IMR-90 (cell line): ENCODE measurements around the gene TSTD2. TPM values are rescaled to one million over a fixed set of nuclear protein-coding genes. Genes with fewer than 3 reads are reported as not detected.

Experiments used
- ATAC-seq: fragments of 200-7000 bp; cut with Tn5 transposase; 2 replicates; pipeline ENCODE4 v1.9.1; 2020; ENCODE audit warnings: low read depth, mild to moderate bottlenecking, moderate library complexity
- BruUV-seq: library from RNA; stranded (reverse); fragments of 400-500 nt; replicated peaks from 2 replicates; lab custom pipeline; 2021; lab: Mats Ljungman, UMichigan
- CTCF ChIA-PET: fragments of 300-600 bp; formaldehyde crosslinking; extraction: SDS; loops from one replicate; lab custom pipeline; 2021; ENCODE audit warnings: antibody characterized with exemption; lab: Yijun Ruan, JAX
- POLR2A ChIA-PET: fragments of 300-600 bp; sonication (Branson Sonifier 250); formaldehyde crosslinking; loops from one replicate; lab custom pipeline; 2022; ENCODE audit warnings: antibody characterized with exemption; ENCODE audit not compliant: unreplicated experiment; lab: Charles Lee
- DNase-seq: peaks from one replicate; pipeline ENCODE4 v3.0.0; 2013
- H2AFZ ChIP-seq: replicated peaks from 2 replicates; pipeline ENCODE3; 2013; ENCODE audit warnings: low read length, mild to moderate bottlenecking; ENCODE audit not compliant: poor library complexity
- H2AK5ac ChIP-seq: 2 replicates; pipeline ENCODE4 v1.6.1; 2013; ENCODE audit warnings: low read depth, low read length, inconsistent platforms
- H2AK9ac ChIP-seq: replicated peaks from 2 replicates; pipeline ENCODE3; 2013; ENCODE audit warnings: mild to moderate bottlenecking, low read depth, low read length, moderate library complexity; ENCODE audit not compliant: poor library complexity
- H2BK120ac ChIP-seq: 2 replicates; pipeline ENCODE4 v1.6.1; 2013; ENCODE audit warnings: low read depth, low read length, inconsistent platforms
- H2BK15ac ChIP-seq: 3 replicates; pipeline ENCODE4 v1.6.1; 2013; ENCODE audit warnings: low read depth, low read length, inconsistent platforms
- H2BK20ac ChIP-seq: 2 replicates; pipeline ENCODE4 v1.6.1; 2013; ENCODE audit warnings: low read depth, mild to moderate bottlenecking, inconsistent platforms, low read length, moderate library complexity
- H2BK5ac ChIP-seq: 2 replicates; pipeline ENCODE4 v1.6.1; 2013; ENCODE audit warnings: mild to moderate bottlenecking, low read depth, low read length, inconsistent platforms; ENCODE audit not compliant: poor library complexity, severe bottlenecking
- H3K14ac ChIP-seq: replicated peaks from 2 replicates; pipeline ENCODE4 v1.6.1; 2013; ENCODE audit warnings: low read depth, low read length, inconsistent platforms
- H3K18ac ChIP-seq: 2 replicates; pipeline ENCODE4 v1.6.1; 2013; ENCODE audit warnings: low read depth, low read length, control low read depth
- H3K23ac ChIP-seq: 2 replicates; pipeline ENCODE4 v1.6.1; 2013; ENCODE audit warnings: low read depth, low read length, inconsistent platforms
- H3K27ac ChIP-seq: 2 replicates; pipeline ENCODE4 v1.5.1; 2013; ENCODE audit warnings: mild to moderate bottlenecking, control low read depth, low read length; ENCODE audit not compliant: insufficient read depth
- H3K27me3 ChIP-seq: 2 replicates; pipeline ENCODE4 v1.6.1; 2013; ENCODE audit warnings: low read length; ENCODE audit not compliant: control insufficient read depth, insufficient read depth
- H3K36me3 ChIP-seq: 2 replicates; pipeline ENCODE4 v1.6.1; 2013; ENCODE audit warnings: low read length, mixed read lengths; ENCODE audit not compliant: control insufficient read depth, insufficient read depth
- H3K4ac ChIP-seq: 2 replicates; pipeline ENCODE4 v1.6.1; 2013; ENCODE audit warnings: low read depth, low read length, inconsistent platforms
- H3K4me1 ChIP-seq: 2 replicates; pipeline ENCODE4 v1.6.1; 2013; ENCODE audit warnings: low read length, mixed read lengths; ENCODE audit not compliant: control insufficient read depth, insufficient read depth
- H3K4me2 ChIP-seq: 2 replicates; pipeline ENCODE4 v1.6.1; 2013; ENCODE audit warnings: low read depth, mild to moderate bottlenecking, control low read depth, low read length, moderate library complexity
- H3K4me3 ChIP-seq: 2 replicates; pipeline ENCODE4 v1.5.1; 2013; ENCODE audit warnings: low read depth, mild to moderate bottlenecking, control low read depth, low read length, moderate library complexity; ENCODE audit not compliant: insufficient read depth
- H3K56ac ChIP-seq: 2 replicates; pipeline ENCODE4 v1.6.1; 2013; ENCODE audit warnings: low read length, inconsistent platforms; ENCODE audit not compliant: insufficient read depth; ENCODE audit errors: extremely low read depth
- H3K79me1 ChIP-seq, 2 experiments: 2 replicates each; pipeline ENCODE4 v1.6.1; 2013; ENCODE audit warnings: low read length in 2 of 2, inconsistent platforms in 1 of 2, low read depth in 1 of 2
- H3K9ac ChIP-seq: 2 replicates; pipeline ENCODE4 v1.6.1; 2013; ENCODE audit warnings: low read depth, low read length, control low read depth
- H3K9me1 ChIP-seq: 2 replicates; pipeline ENCODE4 v1.6.1; 2013; ENCODE audit warnings: low read length, inconsistent platforms; ENCODE audit not compliant: insufficient read depth
- H3K9me3 ChIP-seq: 2 replicates; pipeline ENCODE4 v1.6.1; 2013; ENCODE audit warnings: low read length; ENCODE audit not compliant: control insufficient read depth, insufficient read depth
- H4K20me1 ChIP-seq: 2 replicates; pipeline ENCODE4 v1.6.1; 2013; ENCODE audit warnings: low read length, inconsistent platforms; ENCODE audit not compliant: insufficient read depth
- H4K5ac ChIP-seq: 2 replicates; pipeline ENCODE4 v1.6.1; 2013; ENCODE audit warnings: mild to moderate bottlenecking, low read depth, low read length, control low read depth
- H4K8ac ChIP-seq, 2 experiments: 2 replicates each; pipeline ENCODE4 v1.6.1; 2013; ENCODE audit warnings: low read depth in 2 of 2, low read length in 2 of 2, control low read depth in 1 of 2, inconsistent platforms in 1 of 2
- H4K91ac ChIP-seq: 2 replicates; pipeline ENCODE4 v1.6.1; 2013; ENCODE audit warnings: low read depth, low read length, inconsistent platforms; ENCODE audit not compliant: insufficient read depth
- BHLHE40 ChIP-seq: fragments of 150-350 bp; IDR thresholded peaks from 2 replicates; pipeline ENCODE4 v1.6.1; 2016; ENCODE audit warnings: mild to moderate bottlenecking, low read depth, low read length
- CEBPB ChIP-seq: IDR thresholded peaks from 2 replicates; pipeline ENCODE4 v1.6.1; 2012; ENCODE audit warnings: low read depth, low read length, improper control_type of control experiment
- CHD1 ChIP-seq: IDR thresholded peaks from 2 replicates; pipeline ENCODE4 v1.6.1; 2012; ENCODE audit warnings: low read depth, low read length, improper control_type of control experiment
- ELK1 ChIP-seq: fragments of 150-350 bp; IDR thresholded peaks from 2 replicates; pipeline ENCODE4 v1.6.1; 2016; ENCODE audit warnings: low read depth, mild to moderate bottlenecking, low read length, moderate library complexity, borderline replicate concordance
- FOS ChIP-seq: fragments of 150-350 bp; IDR thresholded peaks from 2 replicates; pipeline ENCODE4 v1.6.1; 2016; ENCODE audit warnings: low read depth, low read length
- MAFK ChIP-seq: IDR thresholded peaks from 2 replicates; pipeline ENCODE4 v1.6.1; 2012; ENCODE audit warnings: low read depth, low read length, improper control_type of control experiment
- MAZ ChIP-seq: IDR thresholded peaks from 2 replicates; pipeline ENCODE4 v1.6.1; 2012; ENCODE audit warnings: low read depth, mild to moderate bottlenecking, low read length, improper control_type of control experiment, moderate library complexity, borderline replicate concordance
- MXI1 ChIP-seq: IDR thresholded peaks from 2 replicates; pipeline ENCODE4 v1.6.1; 2012; ENCODE audit warnings: low read depth, mild to moderate bottlenecking, low read length, moderate library complexity, borderline replicate concordance
- NFE2L2 ChIP-seq: fragments of 150-350 bp; IDR thresholded peaks from 2 replicates; pipeline ENCODE4 v1.6.1; 2016; ENCODE audit warnings: low read depth, mild to moderate bottlenecking, low read length
- POLR2A ChIP-seq: IDR thresholded peaks from 2 replicates; pipeline ENCODE4 v1.6.1; 2012; ENCODE audit warnings: mild to moderate bottlenecking, low read depth, low read length
- RAD21 ChIP-seq: IDR thresholded peaks from 2 replicates; pipeline ENCODE4 v1.6.1; 2012; ENCODE audit warnings: low read length, improper control_type of control experiment
- RCOR1 ChIP-seq: IDR thresholded peaks from 2 replicates; pipeline ENCODE4 v1.6.1; 2012; ENCODE audit warnings: mild to moderate bottlenecking, low read length, improper control_type of control experiment; ENCODE audit not compliant: insufficient replicate concordance
- RFX5 ChIP-seq: IDR thresholded peaks from 2 replicates; pipeline ENCODE4 v1.8.0; 2012; ENCODE audit warnings: low read depth, mild to moderate bottlenecking, low read length, moderate library complexity
- SMC3 ChIP-seq: fragments of 150-350 bp; IDR thresholded peaks from 2 replicates; pipeline ENCODE4 v1.6.1; 2016; ENCODE audit warnings: low read depth, mild to moderate bottlenecking, antibody characterized with exemption, low read length, moderate library complexity
- USF2 ChIP-seq: fragments of 150-350 bp; IDR thresholded peaks from 2 replicates; pipeline ENCODE4 v1.6.1; 2017; ENCODE audit warnings: mild to moderate bottlenecking, antibody characterized with exemption, low read length, low read depth
- WGBS, 2 experiments: methylation state at CpG; one replicate each; pipeline versions ENCODE4 v1.1.5 to v1.1.7; 2013; ENCODE audit warnings: missing lambda C conversion rate in 2 of 2; ENCODE audit not compliant: insufficient read length in 1 of 2; ENCODE audit errors: extremely low coverage in 2 of 2; 5-methylcytosine and 5-hydroxymethylcytosine counted together
- dilution Hi-C: fragments of 300-500 bp; cut with HindIII; formaldehyde crosslinking; loops from one replicate; pipeline ENCODE4 v1.14.3; 2018; ENCODE audit warnings: low sequenced_read_pairs; ENCODE audit not compliant: unreplicated experiment
- in situ Hi-C: fragments of 300-500 bp; cut with MboI; formaldehyde crosslinking; loops from 3 replicates; pipeline ENCODE4 v1.14.3; 2019; ENCODE audit warnings: low sequenced_read_pairs, inconsistent platforms, mixed read lengths
- intact Hi-C: fragments of 100-400 bp; cut with micrococcal nuclease; formaldehyde crosslinking; loops from 2 replicates; pipeline ENCODE4 v1.10.0; 2022
- polyA plus RNA-seq, 3 experiments: library from polyadenylated mRNA; depleted of rRNA; stranded (reverse); fragments of >200 nt; gene quantifications; 2 replicates each; pipeline ENCODE4 v1.2.3, GENCODE V29; 2012; ENCODE audit warnings: low replicate concordance in 1 of 3
- total RNA-seq: library from RNA; depleted of rRNA; stranded (reverse); fragments of >200 nt; gene quantifications from 2 replicates; pipeline ENCODE4 v1.2.3, GENCODE V29; 2012
- TF ChIP-seq, protein P1 (sequence below): conservative IDR thresholded peaks from 2 replicates; pipeline ENCODE4 v1.5.1; 2012; ENCODE audit warnings: mild to moderate bottlenecking, low read depth, low read length, improper control_type of control experiment

TSTD2 gene
- total and polyA plus RNA-seq, 2 of the 4 experiments (the other 2 are of a cell fraction), result 11.2 to 16.3 TPM

GRCh38 chr9:97600531-97601227 is 32.5 kb downstream of the TSTD2 start:
- CTCF ChIA-PET, result interaction anchor here (1.0 to 6.6 kb wide), 2 partner anchors 127 to 132 kb away, joined by 3 to 119 read pairs; no protein-coding TSS in a partner anchor
- H2BK15ac ChIP-seq, result no peak overlapping the region
- no peak overlapping the region for H3K9ac ChIP-seq
- TF ChIP-seq RCOR1, result no peak
- TF ChIP-seq USF2, result no peak
- no peak for TF ChIP-seq FOS
- TF ChIP-seq, protein P1, sequence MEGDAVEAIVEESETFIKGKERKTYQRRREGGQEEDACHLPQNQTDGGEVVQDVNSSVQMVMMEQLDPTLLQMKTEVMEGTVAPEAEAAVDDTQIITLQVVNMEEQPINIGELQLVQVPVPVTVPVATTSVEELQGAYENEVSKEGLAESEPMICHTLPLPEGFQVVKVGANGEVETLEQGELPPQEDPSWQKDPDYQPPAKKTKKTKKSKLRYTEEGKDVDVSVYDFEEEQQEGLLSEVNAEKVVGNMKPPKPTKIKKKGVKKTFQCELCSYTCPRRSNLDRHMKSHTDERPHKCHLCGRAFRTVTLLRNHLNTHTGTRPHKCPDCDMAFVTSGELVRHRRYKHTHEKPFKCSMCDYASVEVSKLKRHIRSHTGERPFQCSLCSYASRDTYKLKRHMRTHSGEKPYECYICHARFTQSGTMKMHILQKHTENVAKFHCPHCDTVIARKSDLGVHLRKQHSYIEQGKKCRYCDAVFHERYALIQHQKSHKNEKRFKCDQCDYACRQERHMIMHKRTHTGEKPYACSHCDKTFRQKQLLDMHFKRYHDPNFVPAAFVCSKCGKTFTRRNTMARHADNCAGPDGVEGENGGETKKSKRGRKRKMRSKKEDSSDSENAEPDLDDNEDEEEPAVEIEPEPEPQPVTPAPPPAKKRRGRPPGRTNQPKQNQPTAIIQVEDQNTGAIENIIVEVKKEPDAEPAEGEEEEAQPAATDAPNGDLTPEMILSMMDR, result no peak
- TF ChIP-seq NFE2L2, result no peak
- TF ChIP-seq CEBPB, result no peak
- no peak for TF ChIP-seq RFX5
- TF ChIP-seq MAFK, result no peak
- TF ChIP-seq POLR2A, result no peak
- TF ChIP-seq MXI1, result no peak
- no peak for TF ChIP-seq MAZ
- no peak for TF ChIP-seq SMC3
- TF ChIP-seq CHD1, result no peak
- no peak for TF ChIP-seq BHLHE40
- TF ChIP-seq ELK1, result no peak
- TF ChIP-seq RAD21, result no peak
- H3K4ac ChIP-seq, result no peak overlapping the region
- TSS peak; percentile 57 for BruUV-seq
- H2BK20ac ChIP-seq, result no peak overlapping the region
- no peak overlapping the region for H2AFZ ChIP-seq
- dilution Hi-C loops (no loop called here), in situ Hi-C loops (no loop called here), intact Hi-C loops (no loop called here)
- no peak overlapping the region for H3K23ac ChIP-seq
- H2BK120ac ChIP-seq, result no peak overlapping the region
- no peak overlapping the region for H3K4me3 ChIP-seq
- H4K8ac ChIP-seq, result no peak overlapping the region
- H4K20me1 ChIP-seq, result no peaks in the 10 kb centered on the region
- no peak overlapping the region for H3K4me2 ChIP-seq
- H3K27ac ChIP-seq, result no peak overlapping the region
- H3K14ac ChIP-seq, result no peak overlapping the region
- no peak overlapping the region for H2AK5ac ChIP-seq
- POLR2A ChIA-PET, result no interaction called here
- H4K5ac ChIP-seq, result no peak overlapping the region
- no peak overlapping the region for H2BK5ac ChIP-seq
- H3K27me3 ChIP-seq, result no peaks in the 10 kb centered on the region
- H3K56ac ChIP-seq, result no peak overlapping the region
- no peak for DNase-seq
- no peak for ATAC-seq
- H3K18ac ChIP-seq, result no peak overlapping the region
- no peaks in the 10 kb centered on the region for H3K9me3 ChIP-seq
- H2AK9ac ChIP-seq, result no peak overlapping the region
- no peaks in the 10 kb centered on the region; the same call in 1 of the 2 replicates for H3K4me1 ChIP-seq
- H3K9me1 ChIP-seq, result no peaks in the 10 kb centered on the region; the same call in 1 of the 2 replicates
- H3K36me3 ChIP-seq, result peaks cover 34% of the 10 kb centered on the region
- 96% methylated on average over 4 of the region's 8 CpGs; no CpG with 5 or more reads in 1 of the 2 experiments for WGBS, 2 experiments
- H3K79me1 ChIP-seq, result no peaks in the 10 kb centered on the region
- no peak overlapping the region for H4K91ac ChIP-seq
